Measurements from ENCODE around the gene OPALIN.

The OPALIN gene

GRCh38 chr10:96367470-96367869, 8.7 kb upstream of the OPALIN start:
- no peak for TF ChIP-seq CTCF (IDR thresholded peaks at IDR 0.05; ENCODE audit: insufficient read depth, low read length, poor library complexity, severe bottlenecking)
- no peak for DNase-seq (ENCODE audit: extremely low read depth, insufficient read length)
- Histone ChIP-seq H3K4me3 (replicated peaks; ENCODE audit: low read depth, low read length) (no peak overlapping the region), H3K27me3 (replicated peaks; ENCODE audit: control insufficient read depth, insufficient read depth, low read length) (no peaks in the 10 kb centered on the region), H3K36me3 (ENCODE audit: control insufficient read depth, insufficient read depth, low read length) (no peaks in the 10 kb centered on the region)

- H3K36me3 ChIP-seq (ENCODE audit: control insufficient read depth, insufficient read depth, low read length), result no peaks in the 10 kb centered on the region
- no peaks in the 10 kb centered on the region; the same call in 1 of the 2 replicates for H3K27me3 ChIP-seq (replicated peaks; ENCODE audit: control insufficient read depth, insufficient read depth, low read length)
- no peak for DNase-seq (ENCODE audit: extremely low read depth, insufficient read length)
- H3K4me3 ChIP-seq (replicated peaks; ENCODE audit: low read depth, low read length), result no peak overlapping the region
- no peak for TF ChIP-seq CTCF (IDR thresholded peaks at IDR 0.05; ENCODE audit: insufficient read depth, low read length, poor library complexity, severe bottlenecking)
Observed at GRCh38 chr10:96366508-96366907, 7.7 kb upstream of the OPALIN start.

GRCh38 chr10:96365571-96365970, 6.8 kb upstream of the OPALIN start:
- no peak for DNase-seq (ENCODE audit: extremely low read depth, insufficient read length)
- H3K4me3 ChIP-seq (replicated peaks; ENCODE audit: low read depth, low read length), result no peak overlapping the region
- TF ChIP-seq CTCF (IDR thresholded peaks at IDR 0.05; ENCODE audit: insufficient read depth, low read length, poor library complexity, severe bottlenecking), result no peak

GRCh38 chr10:96360766-96361165, 2.0 kb upstream of the OPALIN start:
- H3K4me3 ChIP-seq (replicated peaks; ENCODE audit: low read depth, low read length), result no peak overlapping the region
- H3K36me3 ChIP-seq (ENCODE audit: control insufficient read depth, insufficient read depth, low read length), result no peaks in the 10 kb centered on the region
- no peaks in the 10 kb centered on the region; the same call in none of the 2 replicates for H3K27me3 ChIP-seq (replicated peaks; ENCODE audit: control insufficient read depth, insufficient read depth, low read length)
- no peak for TF ChIP-seq CTCF (IDR thresholded peaks at IDR 0.05; ENCODE audit: insufficient read depth, low read length, poor library complexity, severe bottlenecking)
- DNase-seq (ENCODE audit: extremely low read depth, insufficient read length), result no peak

More at GRCh38 chr10:96365571-96365970, 6.8 kb upstream of the OPALIN start:
- no peaks in the 10 kb centered on the region; the same call in none of the 2 replicates for H3K27me3 ChIP-seq (replicated peaks; ENCODE audit: control insufficient read depth, insufficient read depth, low read length)
- no peaks in the 10 kb centered on the region for H3K36me3 ChIP-seq (ENCODE audit: control insufficient read depth, insufficient read depth, low read length)

GRCh38 chr10:96360331-96360730, 1.5 kb upstream of the OPALIN start:
- no peak for TF ChIP-seq CTCF (IDR thresholded peaks at IDR 0.05; ENCODE audit: insufficient read depth, low read length, poor library complexity, severe bottlenecking)
- no peak for DNase-seq (ENCODE audit: extremely low read depth, insufficient read length)
- Histone ChIP-seq H3K4me3 (replicated peaks; ENCODE audit: low read depth, low read length) (no peak overlapping the region), H3K27me3 (replicated peaks; ENCODE audit: control insufficient read depth, insufficient read depth, low read length) (no peaks in the 10 kb centered on the region; the same call in none of the 2 replicates), H3K36me3 (ENCODE audit: control insufficient read depth, insufficient read depth, low read length) (no peaks in the 10 kb centered on the region)

GRCh38 chr10:96359616-96360015, 814 bp upstream of the OPALIN start:
- H3K27me3 ChIP-seq (replicated peaks; ENCODE audit: control insufficient read depth, insufficient read depth, low read length), result no peaks in the 10 kb centered on the region; the same call in none of the 2 replicates
- no peaks in the 10 kb centered on the region for H3K36me3 ChIP-seq (ENCODE audit: control insufficient read depth, insufficient read depth, low read length)
- TF ChIP-seq CTCF (IDR thresholded peaks at IDR 0.05; ENCODE audit: insufficient read depth, low read length, poor library complexity, severe bottlenecking), result no peak
- DNase-seq (ENCODE audit: extremely low read depth, insufficient read length), result no peak
- H3K4me3 ChIP-seq (replicated peaks; ENCODE audit: low read depth, low read length), result no peak overlapping the region

All from GM06990 (cell line).